Measurements from ENCODE around the gene ZACN.
"Not testable (repeated sequence)": the region's sequence is repeated elsewhere in the genome, so short reads cannot be mapped to it uniquely, and the experiment has no call there.

ZACN gene

DNA sequence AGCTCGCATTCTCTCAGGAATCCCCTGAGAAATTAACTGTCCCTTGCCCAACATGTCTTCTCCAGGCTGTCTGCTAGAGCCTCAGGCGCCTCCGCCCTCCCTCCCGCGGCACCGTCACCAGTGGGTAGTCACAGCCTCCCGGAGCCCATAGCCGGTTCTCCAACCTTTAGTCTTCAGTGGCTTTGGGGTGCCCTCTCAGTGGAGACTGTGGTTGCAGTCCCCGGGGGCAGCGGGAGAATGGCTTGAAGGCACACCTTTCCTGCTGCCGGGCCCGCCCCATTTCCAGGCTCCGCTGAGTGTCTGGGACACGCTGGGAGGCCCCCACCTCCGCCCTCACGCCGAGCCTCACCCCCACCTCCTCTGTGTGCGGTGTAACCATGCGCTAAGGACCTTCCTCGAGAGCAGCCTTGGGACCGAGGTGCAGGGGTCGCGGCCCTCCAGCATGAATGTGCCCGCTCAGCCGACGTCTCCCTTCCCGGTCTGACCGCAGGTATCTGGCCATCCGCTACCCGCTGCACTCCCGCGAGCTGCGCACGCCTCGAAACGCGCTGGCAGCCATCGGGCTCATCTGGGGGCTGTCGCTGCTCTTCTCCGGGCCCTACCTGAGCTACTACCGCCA lies 2.7 kb upstream of the ZACN start:
- no peak for DNase-seq
- TF ChIP-seq, protein P1, sequence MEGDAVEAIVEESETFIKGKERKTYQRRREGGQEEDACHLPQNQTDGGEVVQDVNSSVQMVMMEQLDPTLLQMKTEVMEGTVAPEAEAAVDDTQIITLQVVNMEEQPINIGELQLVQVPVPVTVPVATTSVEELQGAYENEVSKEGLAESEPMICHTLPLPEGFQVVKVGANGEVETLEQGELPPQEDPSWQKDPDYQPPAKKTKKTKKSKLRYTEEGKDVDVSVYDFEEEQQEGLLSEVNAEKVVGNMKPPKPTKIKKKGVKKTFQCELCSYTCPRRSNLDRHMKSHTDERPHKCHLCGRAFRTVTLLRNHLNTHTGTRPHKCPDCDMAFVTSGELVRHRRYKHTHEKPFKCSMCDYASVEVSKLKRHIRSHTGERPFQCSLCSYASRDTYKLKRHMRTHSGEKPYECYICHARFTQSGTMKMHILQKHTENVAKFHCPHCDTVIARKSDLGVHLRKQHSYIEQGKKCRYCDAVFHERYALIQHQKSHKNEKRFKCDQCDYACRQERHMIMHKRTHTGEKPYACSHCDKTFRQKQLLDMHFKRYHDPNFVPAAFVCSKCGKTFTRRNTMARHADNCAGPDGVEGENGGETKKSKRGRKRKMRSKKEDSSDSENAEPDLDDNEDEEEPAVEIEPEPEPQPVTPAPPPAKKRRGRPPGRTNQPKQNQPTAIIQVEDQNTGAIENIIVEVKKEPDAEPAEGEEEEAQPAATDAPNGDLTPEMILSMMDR (IDR thresholded peaks at IDR 0.05; ENCODE audit: low read depth, low read length) = no peak
- peaks cover 3% of the 10 kb centered on the region for H3K9me3 ChIP-seq (ENCODE audit: severe bottlenecking)
- H3K4me3 ChIP-seq (ENCODE audit: low read depth, low read length) = peak overlapping the region; percentile 21
- no peaks in the 10 kb centered on the region; the same call in 1 of the 2 replicates for H3K36me3 ChIP-seq
- H3K27ac ChIP-seq = no peak overlapping the region
- H3K27me3 ChIP-seq (ENCODE audit: insufficient read depth, low read depth, severe bottlenecking) = peaks cover 25% of the 10 kb centered on the region

DNA sequence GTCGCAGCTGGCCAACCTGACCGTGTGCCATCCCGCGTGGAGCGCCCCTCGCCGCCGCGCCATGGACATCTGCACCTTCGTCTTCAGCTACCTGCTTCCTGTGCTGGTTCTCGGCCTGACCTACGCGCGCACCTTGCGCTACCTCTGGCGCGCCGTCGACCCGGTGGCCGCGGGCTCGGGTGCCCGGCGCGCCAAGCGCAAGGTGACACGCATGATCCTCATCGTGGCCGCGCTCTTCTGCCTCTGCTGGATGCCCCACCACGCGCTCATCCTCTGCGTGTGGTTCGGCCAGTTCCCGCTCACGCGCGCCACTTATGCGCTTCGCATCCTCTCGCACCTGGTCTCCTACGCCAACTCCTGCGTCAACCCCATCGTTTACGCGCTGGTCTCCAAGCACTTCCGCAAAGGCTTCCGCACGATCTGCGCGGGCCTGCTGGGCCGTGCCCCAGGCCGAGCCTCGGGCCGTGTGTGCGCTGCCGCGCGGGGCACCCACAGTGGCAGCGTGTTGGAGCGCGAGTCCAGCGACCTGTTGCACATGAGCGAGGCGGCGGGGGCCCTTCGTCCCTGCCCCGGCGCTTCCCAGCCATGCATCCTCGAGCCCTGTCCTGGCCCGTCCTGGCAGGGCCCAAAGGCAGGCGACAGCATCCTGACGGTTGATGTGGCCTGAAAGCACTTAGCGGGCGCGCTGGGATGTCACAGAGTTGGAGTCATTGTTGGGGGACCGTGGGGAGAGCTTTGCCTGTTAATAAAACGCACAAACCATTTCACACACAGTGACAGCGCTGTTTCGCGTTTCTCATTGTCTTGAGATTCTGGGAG lies 2.0 kb upstream of the ZACN start:
- TF ChIP-seq, protein P1 (IDR thresholded peaks at IDR 0.05; ENCODE audit: low read depth, low read length) = no peak
- Histone ChIP-seq H3K9me3 (ENCODE audit: severe bottlenecking) (peaks cover 3% of the 10 kb centered on the region), H3K4me3 (ENCODE audit: low read depth, low read length) (peak overlapping the region; percentile 21), H3K27me3 (ENCODE audit: insufficient read depth, low read depth, severe bottlenecking) (peaks cover 25% of the 10 kb centered on the region), H3K27ac (no peak overlapping the region), H3K36me3 (peaks cover 3% of the 10 kb centered on the region; the same call in 1 of the 2 replicates)
- no peak for DNase-seq

DNA sequence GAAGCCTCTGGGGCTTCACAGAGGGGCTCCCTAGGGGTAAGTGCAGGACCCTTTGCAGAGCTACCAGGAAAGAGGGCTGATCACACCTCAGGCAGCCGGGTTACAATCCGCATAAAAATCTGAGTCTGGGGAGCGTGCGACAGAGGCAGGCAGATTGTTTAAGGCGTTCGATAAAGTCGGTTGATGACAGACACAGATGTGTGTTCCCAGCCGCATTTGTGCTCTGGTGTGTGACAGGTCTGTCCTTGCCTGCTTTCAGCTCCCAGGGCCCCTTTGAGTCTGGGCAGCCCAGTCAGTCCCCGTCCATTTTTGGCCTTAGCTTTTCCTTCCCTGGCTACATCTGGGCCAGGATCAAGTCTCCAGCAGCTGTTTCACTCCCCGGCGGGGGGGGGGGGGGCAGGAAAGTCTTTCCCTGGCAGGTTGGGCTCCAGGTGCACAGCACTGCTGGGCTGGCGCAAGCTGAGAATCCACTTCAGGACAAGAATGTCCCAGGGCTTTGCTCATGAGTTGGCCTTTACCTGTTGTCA lies 1.3 kb upstream of the ZACN start:
- Histone ChIP-seq H3K27ac (no peak overlapping the region), H3K36me3 (peaks cover 8% of the 10 kb centered on the region; the same call in 1 of the 2 replicates), H3K9me3 (ENCODE audit: severe bottlenecking) (peaks cover 3% of the 10 kb centered on the region), H3K27me3 (ENCODE audit: insufficient read depth, low read depth, severe bottlenecking) (peaks cover 25% of the 10 kb centered on the region), H3K4me3 (ENCODE audit: low read depth, low read length) (no peak overlapping the region)
- TF ChIP-seq, protein P1 (IDR thresholded peaks at IDR 0.05; ENCODE audit: low read depth, low read length) = no peak
- no peak for DNase-seq

DNA sequence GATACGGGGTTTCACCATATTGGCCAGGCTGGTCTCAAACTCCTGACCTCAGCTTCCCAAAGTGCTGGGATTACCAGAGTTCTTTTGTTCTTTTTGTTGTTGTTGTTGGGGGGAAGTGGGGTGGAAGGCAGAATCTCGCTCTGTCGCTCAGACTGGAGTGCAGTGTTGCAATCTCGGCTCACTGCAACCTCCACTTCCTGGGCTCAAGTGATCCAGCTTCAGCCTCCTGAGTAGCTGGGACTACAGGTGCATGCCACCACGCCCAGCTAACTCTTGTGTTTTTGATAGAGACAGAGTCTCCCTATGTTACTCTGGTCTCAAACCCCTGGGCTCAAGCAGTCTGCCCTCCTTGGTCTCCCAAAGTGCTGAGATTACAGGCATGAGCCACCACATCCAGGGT lies 612 bp upstream of the ZACN start:
- not testable (repeated sequence) for DNase-seq; H3K4me3 ChIP-seq (ENCODE audit: low read depth, low read length); H3K27ac ChIP-seq; H3K9me3 ChIP-seq (ENCODE audit: severe bottlenecking)
- Histone ChIP-seq H3K36me3 (peaks cover 15% of the 10 kb centered on the region), H3K27me3 (ENCODE audit: insufficient read depth, low read depth, severe bottlenecking) (peaks cover 25% of the 10 kb centered on the region)

DNA sequence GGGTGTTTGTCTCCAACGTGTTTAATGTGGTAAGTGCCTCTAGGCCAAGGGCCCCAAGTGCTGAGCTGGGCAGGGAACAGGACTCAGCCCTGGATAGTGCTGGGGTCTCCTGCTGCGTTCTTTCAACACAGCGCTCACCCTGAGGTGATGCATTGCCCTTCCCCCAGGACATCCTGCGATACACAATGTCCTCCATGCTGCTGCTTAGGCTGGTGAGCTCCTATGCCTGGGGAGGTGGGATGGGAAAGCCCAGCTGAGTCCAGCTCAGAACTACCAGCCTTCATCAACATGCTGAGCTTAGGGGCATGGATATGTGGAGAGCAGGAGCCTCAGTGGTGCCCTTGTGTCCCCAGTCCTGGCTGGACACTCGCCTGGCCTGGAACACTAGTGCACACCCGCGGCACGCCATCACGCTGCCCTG lies 563 bp downstream of the ZACN start:
- no peak for DNase-seq
- Histone ChIP-seq H3K27ac (no peak overlapping the region), H3K36me3 (peaks cover 27% of the 10 kb centered on the region), H3K4me3 (ENCODE audit: low read depth, low read length) (no peak overlapping the region), H3K27me3 (ENCODE audit: insufficient read depth, low read depth, severe bottlenecking) (peaks cover 25% of the 10 kb centered on the region), H3K9me3 (ENCODE audit: severe bottlenecking) (no peaks in the 10 kb centered on the region)
- TF ChIP-seq, protein P1 (IDR thresholded peaks at IDR 0.05; ENCODE audit: low read depth, low read length) = no peak
